Naive thymus-derived CD8-positive, alpha-beta T cell (primary cell): ENCODE data around the gene HCST. TPM values are rescaled to one million over a fixed set of nuclear protein-coding genes. Genes with fewer than 3 reads are reported as not detected.
"Not testable (repeated sequence)": the region's sequence is repeated elsewhere in the genome, so short reads cannot be mapped to it uniquely, and the experiment has no call there.

Experiments used
- ATAC-seq, 2 donors: fragments of 150-1000 bp; cut with Tn5 transposase in 1 of 2; sonication (Bioruptor Pico), chemical (Tn5 transposase) in 1 of 2; 1 replicate in 1 of 2; 2 replicates in 1 of 2; pipeline ENCODE4 v1.10.0; 2021; ENCODE audit warnings: mild to moderate bottlenecking in 2 of 2, moderate library complexity in 2 of 2
- POLR2A ChIA-PET: fragments of 350-600 bp; sonication (Branson Sonifier 250); formaldehyde crosslinking; loops from one replicate; lab custom pipeline; 2021; ENCODE audit warnings: antibody characterized with exemption; lab: Charles Lee
- DNase-seq, 10 donors: peaks; one replicate each; pipeline versions ENCODE4 v3.0.0 to v3.0.0-alpha.2; 2020 to 2022
- H3K27ac Mint-ChIP-seq, 10 donors: one replicate each; pipeline ENCODE4 v1.8.0; 2020 to 2022; ENCODE audit warnings: mild to moderate bottlenecking in 10 of 10, mixed read lengths in 10 of 10, moderate library complexity in 4 of 10, inconsistent platforms in 1 of 10
- H3K27me3 Mint-ChIP-seq, 5 donors: one replicate each; pipeline ENCODE4 v1.8.0; 2021 to 2022; ENCODE audit warnings: mixed read lengths in 5 of 5
- H3K36me3 Mint-ChIP-seq, 3 donors: one replicate each; pipeline ENCODE4 v1.8.0; 2020 to 2022; ENCODE audit warnings: mixed read lengths in 3 of 3, mild to moderate bottlenecking in 2 of 3, inconsistent platforms in 1 of 3
- H3K4me1 Mint-ChIP-seq, 4 donors: one replicate each; pipeline ENCODE4 v1.8.0; 2021 to 2022; ENCODE audit warnings: mixed read lengths in 4 of 4
- H3K4me3 Mint-ChIP-seq, 10 donors: one replicate each; pipeline ENCODE4 v1.8.0; 2020 to 2022; ENCODE audit warnings: mild to moderate bottlenecking in 10 of 10, mixed read lengths in 10 of 10, moderate library complexity in 6 of 10, inconsistent platforms in 1 of 10
- H3K9me3 Mint-ChIP-seq, 9 donors: one replicate each; pipeline ENCODE4 v1.8.0; 2020 to 2022; ENCODE audit warnings: mixed read lengths in 9 of 9, mild to moderate bottlenecking in 3 of 9, inconsistent platforms in 1 of 9, moderate library complexity in 1 of 9
- polyA plus RNA-seq, 3 donors: library from polyadenylated mRNA; unstranded; fragments of 300-500 nt; fragmentation: Illumina TruSeq; gene quantifications; one replicate each; pipeline ENCODE4 v1.2.3, GENCODE V29; 2021
- total RNA-seq, 8 experiments: library from RNA in 2 of 8; stranded (reverse) in 2 of 8; gene quantifications; one replicate each; pipeline ENCODE4 v1.2.3 and lab custom pipeline; 2021 to 2026

The HCST gene
- total and polyA plus RNA-seq, 5 experiments from 2014 or later = 85.7 to 1,751 (median 1,254) TPM

DNA sequence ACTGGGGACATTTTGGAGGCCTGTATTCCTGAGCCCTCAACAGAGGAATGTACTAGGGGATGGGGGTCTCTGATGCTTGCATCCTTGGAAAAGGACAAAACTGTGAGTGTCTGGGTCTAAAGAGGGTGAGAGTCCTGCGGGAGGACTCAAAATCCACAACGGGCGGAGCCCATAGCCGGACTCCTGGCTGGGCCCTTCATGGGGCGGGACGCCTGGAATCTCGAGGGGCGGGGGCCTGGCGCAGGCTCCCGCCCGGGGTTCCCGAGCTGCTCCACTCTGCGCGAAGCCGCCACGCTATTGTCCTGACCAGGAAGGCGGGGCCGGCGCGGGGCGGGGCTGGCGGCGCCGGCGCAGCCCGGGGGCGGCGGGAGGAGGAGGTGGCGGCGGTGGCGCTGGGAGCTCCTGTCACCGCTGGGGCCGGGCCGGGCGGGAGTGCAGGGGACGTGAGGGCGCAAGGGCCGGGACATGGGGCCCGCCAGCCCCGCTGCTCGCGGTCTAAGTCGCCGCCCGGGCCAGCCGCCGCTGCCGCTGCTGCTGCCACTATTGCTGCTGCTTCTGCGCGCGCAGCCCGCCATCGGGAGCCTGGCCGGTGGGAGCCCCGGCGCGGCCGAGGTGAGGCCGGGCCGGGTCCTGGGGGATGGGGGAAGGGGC, 34.0 kb upstream of the HCST start, which contains the start of gene APLP1:
Gene APLP1, plus strand, starts transcription at position 403 of the 651 bp plus-strand sequence. Its CDS starts 63 bp downstream, at position 466.
- no peak within 1 kb of the TSS for H3K27ac Mint-ChIP-seq
- DNase-seq (peak in 8 of 10 donors; percentile 27 to 61 (median 44)), ATAC-seq (peak; percentile 65 to 82)
- POLR2A ChIA-PET = no interaction called here
- H3K4me3 Mint-ChIP-seq = peak within 1 kb of the TSS; percentile 59 to 76 (median 68)
- H3K36me3 Mint-ChIP-seq = peaks cover 0 to 2% (median 0%) of the 10 kb centered on the region in 3 donors
- H3K4me1 Mint-ChIP-seq = peaks cover 14 to 32% (median 17%) of the 10 kb centered on the region in 4 donors
- peaks cover 10 to 75% (median 48%) of the 10 kb centered on the region in 5 donors for H3K27me3 Mint-ChIP-seq
- H3K9me3 Mint-ChIP-seq = no peaks in the 10 kb centered on the region

DNA sequence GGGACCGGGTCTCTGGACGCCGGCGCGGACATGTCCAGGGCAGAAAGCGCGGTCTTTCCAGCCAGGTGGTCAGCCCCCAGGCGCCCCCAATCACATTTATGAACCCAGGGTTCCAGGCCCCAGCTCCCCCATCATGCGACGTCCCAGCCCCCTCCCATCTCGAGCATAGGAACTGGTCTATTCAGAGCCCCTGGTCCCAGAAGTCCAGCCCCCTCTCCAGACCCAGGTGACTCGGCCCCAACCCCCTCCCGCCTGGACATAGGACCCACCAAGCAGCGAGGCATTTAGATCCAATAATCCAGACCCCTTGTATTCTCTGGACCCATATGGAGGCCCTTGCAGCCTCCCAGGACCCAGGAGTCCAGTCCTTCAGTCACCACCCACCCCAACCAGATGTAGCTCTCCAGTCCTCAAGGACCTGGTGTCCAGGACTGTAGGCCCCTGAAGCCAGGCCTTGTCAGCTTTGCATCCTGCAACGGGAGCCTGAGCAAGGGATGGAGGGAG, 33.5 kb upstream of the HCST start:
- POLR2A ChIA-PET = no interaction called here
- Mint-ChIP-seq H3K4me1 (peaks cover 14 to 32% (median 17%) of the 10 kb centered on the region in 4 donors), H3K4me3 (peak overlapping the region; percentile 59 to 76 (median 68)), H3K9me3 (no peaks in the 10 kb centered on the region), H3K36me3 (peaks cover 0 to 2% (median 0%) of the 10 kb centered on the region in 3 donors), H3K27ac (no peak overlapping the region), H3K27me3 (peaks cover 10 to 80% (median 52%) of the 10 kb centered on the region in 5 donors)
- no peak for ATAC-seq
- peak in 1 of 10 donors; percentile 15 for DNase-seq

DNA sequence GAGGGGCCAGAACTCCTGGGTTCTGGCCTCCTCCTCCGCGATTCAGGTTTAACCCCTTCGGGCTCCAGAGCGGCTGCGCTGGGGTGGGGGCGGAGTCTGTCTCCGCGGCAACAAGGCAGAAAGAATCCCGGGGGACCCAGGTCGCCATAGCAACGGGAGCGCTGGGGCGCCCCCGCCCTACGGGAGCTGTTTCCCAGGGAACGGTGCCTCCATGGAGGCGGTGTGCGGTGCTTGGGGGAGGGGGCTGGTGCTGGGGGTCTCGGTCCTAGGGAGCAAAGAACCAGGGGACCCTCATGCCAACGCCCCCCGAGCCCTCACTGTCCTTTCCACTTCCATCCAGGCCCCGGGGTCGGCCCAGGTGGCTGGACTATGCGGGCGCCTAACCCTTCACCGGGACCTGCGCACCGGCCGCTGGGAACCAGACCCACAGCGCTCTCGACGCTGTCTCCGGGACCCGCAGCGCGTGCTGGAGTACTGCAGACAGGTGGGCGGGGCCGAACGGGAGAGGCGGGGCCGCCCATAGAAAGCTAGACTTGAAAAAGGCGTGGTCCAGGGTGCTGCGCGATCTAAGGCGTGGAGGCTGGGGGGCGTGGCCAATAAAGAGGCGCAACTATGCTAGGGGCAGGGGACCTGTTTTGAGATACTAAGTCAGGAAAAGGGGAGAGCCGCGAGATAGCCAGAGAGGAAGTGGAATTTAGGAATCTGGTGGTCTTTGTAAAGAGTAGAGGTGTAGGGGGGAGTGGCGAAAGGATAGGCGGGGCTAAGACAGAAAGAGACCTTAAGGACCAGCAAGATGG, 32.8 kb upstream of the HCST start:
- POLR2A ChIA-PET = interaction anchor here (0.6 kb wide), 1 partner anchor 16 kb away, joined by 4 read pairs; no protein-coding TSS in a partner anchor
- H3K9me3 Mint-ChIP-seq = no peaks in the 10 kb centered on the region
- peaks cover 10 to 85% (median 56%) of the 10 kb centered on the region in 5 donors for H3K27me3 Mint-ChIP-seq
- ATAC-seq = peak; percentile 86 to 95
- H3K27ac Mint-ChIP-seq = peak overlapping the region in 3 of 10 donors; percentile 44 to 75 (median 63)
- H3K36me3 Mint-ChIP-seq = peaks cover 0 to 2% (median 0%) of the 10 kb centered on the region in 3 donors
- peaks cover 14 to 32% (median 17%) of the 10 kb centered on the region in 4 donors for H3K4me1 Mint-ChIP-seq
- peak; percentile 50 to 85 (median 78) for DNase-seq
- peak overlapping the region; percentile 61 to 88 (median 78) for H3K4me3 Mint-ChIP-seq

DNA sequence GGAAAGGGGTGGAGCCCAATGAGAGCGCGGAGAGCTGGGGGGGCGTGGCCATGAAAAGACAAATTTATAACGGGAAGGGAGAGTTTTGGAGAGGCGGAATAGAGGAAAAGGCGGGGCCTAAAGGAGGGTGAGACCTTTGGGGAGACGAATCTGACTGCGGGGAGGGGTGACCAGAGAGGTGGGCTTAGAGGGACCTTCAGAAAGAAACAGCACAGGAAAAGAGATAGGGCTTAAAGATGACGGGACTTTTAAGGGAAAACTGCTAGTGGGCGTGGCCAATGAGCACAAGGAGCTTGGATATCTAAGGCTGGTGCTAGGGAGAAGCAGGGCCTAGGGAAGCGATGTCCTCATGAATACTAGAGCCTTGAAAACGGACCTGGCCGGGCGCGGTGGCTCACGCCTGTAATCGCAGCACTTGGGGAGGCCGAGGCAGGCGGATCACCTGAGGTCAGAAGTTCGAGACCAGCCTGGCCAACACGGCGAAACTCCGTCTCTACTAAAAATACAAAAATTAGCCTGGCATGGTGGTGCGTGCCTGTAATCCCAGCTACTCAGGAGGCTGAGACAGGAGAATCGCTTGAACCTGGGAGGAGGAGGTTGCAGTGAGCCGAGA, 32.1 kb upstream of the HCST start:
- peaks cover 14 to 32% (median 17%) of the 10 kb centered on the region in 4 donors for H3K4me1 Mint-ChIP-seq
- POLR2A ChIA-PET, H3K36me3 Mint-ChIP-seq, ATAC-seq, H3K9me3 Mint-ChIP-seq: not testable (repeated sequence)
- H3K4me3 Mint-ChIP-seq = peak overlapping the region; percentile 61 to 88 (median 78)
- peak in 1 of 10 donors; percentile 32 for DNase-seq
- H3K27me3 Mint-ChIP-seq = peaks cover 12 to 85% (median 55%) of the 10 kb centered on the region in 5 donors
- peak overlapping the region in 4 of 10 donors; percentile 44 to 75 (median 68) for H3K27ac Mint-ChIP-seq

- H3K9me3 Mint-ChIP-seq = no peaks in the 10 kb centered on the region
- H3K27me3 Mint-ChIP-seq = peaks cover 9 to 83% (median 49%) of the 10 kb centered on the region in 5 donors
- peaks cover 14 to 32% (median 17%) of the 10 kb centered on the region in 4 donors for H3K4me1 Mint-ChIP-seq
- ATAC-seq = no peak
- POLR2A ChIA-PET = no interaction called here
- no peak overlapping the region for H3K4me3 Mint-ChIP-seq
- H3K36me3 Mint-ChIP-seq = peaks cover 0 to 2% (median 0%) of the 10 kb centered on the region in 3 donors
- peak in 1 of 10 donors; percentile 30 for DNase-seq
- peak overlapping the region in 1 of 10 donors; percentile 19 for H3K27ac Mint-ChIP-seq
Measured at GRCh38 chr19:35870798-35871197, 31.5 kb upstream of the HCST start.

GRCh38 chr19:35871611-35872010, 30.7 kb upstream of the HCST start:
- peak overlapping the region in 1 of 10 donors; percentile 51 for H3K27ac Mint-ChIP-seq
- H3K9me3 Mint-ChIP-seq = no peaks in the 10 kb centered on the region
- DNase-seq (peak in 1 of 10 donors; percentile 46), ATAC-seq (no peak)
- H3K4me1 Mint-ChIP-seq = peaks cover 12 to 32% (median 17%) of the 10 kb centered on the region in 4 donors
- peaks cover 13 to 84% (median 50%) of the 10 kb centered on the region in 5 donors for H3K27me3 Mint-ChIP-seq
- peaks cover 0 to 2% (median 2%) of the 10 kb centered on the region in 3 donors for H3K36me3 Mint-ChIP-seq
- POLR2A ChIA-PET = no interaction called here
- H3K4me3 Mint-ChIP-seq = no peak overlapping the region

DNA sequence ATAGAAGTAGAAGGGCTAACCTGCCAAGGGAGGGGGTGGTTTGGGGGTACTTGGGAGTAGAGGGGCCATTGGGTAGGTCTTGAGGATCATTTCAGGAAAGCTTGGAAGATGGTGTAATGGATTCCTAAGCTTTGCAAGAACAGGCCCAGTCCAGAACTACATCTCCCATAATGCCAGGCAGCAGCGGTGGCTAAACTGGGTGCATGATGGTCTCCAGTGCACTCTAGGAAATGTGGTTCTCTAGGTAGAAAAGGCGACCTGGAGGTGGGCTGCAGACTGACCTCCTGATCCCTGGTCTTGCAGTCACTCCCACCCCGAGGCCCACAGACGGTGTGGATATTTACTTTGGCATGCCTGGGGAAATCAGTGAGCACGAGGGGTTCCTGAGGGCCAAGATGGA, 30.1 kb upstream of the HCST start:
- Mint-ChIP-seq H3K9me3 (no peaks in the 10 kb centered on the region), H3K36me3 (peaks cover 0 to 2% (median 2%) of the 10 kb centered on the region in 3 donors), H3K27me3 (peaks cover 13 to 86% (median 50%) of the 10 kb centered on the region in 5 donors), H3K4me3 (no peak overlapping the region), H3K4me1 (peaks cover 12 to 32% (median 17%) of the 10 kb centered on the region in 4 donors), H3K27ac (peak overlapping the region in 1 of 10 donors; percentile 51)
- POLR2A ChIA-PET = no interaction called here
- ATAC-seq (no peak), DNase-seq (no peak)

DNA sequence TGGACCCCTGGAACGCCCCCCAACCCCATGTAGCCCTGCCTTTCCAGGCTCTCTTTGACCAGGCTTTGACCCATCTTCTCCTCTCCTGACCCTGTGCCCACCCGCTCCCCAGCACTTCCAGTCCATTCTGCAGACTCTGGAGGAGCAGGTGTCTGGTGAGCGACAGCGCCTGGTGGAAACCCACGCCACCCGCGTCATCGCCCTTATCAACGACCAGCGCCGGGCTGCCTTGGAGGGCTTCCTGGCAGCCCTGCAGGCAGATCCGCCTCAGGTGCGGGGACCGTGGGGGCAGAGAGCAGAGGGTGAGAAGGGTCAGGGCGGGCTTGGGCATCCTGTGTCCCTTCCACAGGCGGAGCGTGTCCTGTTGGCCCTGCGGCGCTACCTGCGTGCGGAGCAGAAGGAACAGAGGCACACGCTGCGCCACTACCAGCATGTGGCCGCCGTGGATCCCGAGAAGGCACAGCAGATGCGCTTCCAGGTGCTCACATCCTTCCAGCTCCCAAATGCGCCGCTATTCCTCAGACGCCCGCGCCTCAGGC, 27.9 kb upstream of the HCST start:
- ATAC-seq = no peak
- Mint-ChIP-seq H3K4me1 (peaks cover 8 to 16% (median 10%) of the 10 kb centered on the region in 4 donors), H3K4me3 (no peak overlapping the region), H3K27ac (no peak overlapping the region), H3K9me3 (peaks cover 0 to under 1% (median 0%) of the 10 kb centered on the region in 9 donors), H3K36me3 (peaks cover 0 to 2% (median 2%) of the 10 kb centered on the region in 3 donors), H3K27me3 (peaks cover 16 to 92% (median 56%) of the 10 kb centered on the region in 5 donors)
- no peak for DNase-seq
- POLR2A ChIA-PET = no interaction called here

DNA sequence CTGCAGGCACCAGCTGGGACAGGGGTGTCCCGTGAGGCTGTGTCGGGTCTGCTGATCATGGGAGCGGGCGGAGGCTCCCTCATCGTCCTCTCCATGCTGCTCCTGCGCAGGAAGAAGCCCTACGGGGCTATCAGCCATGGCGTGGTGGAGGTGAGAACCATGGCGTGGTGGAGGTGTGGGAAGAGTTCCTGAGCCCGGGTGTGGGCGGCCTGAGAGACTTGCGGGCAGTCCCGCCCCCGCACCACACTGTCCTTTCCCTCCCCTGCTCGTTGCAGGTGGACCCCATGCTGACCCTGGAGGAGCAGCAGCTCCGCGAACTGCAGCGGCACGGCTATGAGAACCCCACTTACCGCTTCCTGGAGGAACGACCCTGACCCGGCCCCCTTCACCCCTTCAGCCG, 23.3 kb upstream of the HCST start:
- ATAC-seq (no peak), DNase-seq (no peak)
- peaks cover 11 to 60% (median 33%) of the 10 kb centered on the region in 5 donors for H3K27me3 Mint-ChIP-seq
- H3K9me3 Mint-ChIP-seq = peaks cover 0 to 3% (median 0%) of the 10 kb centered on the region in 9 donors
- POLR2A ChIA-PET = interaction anchor here (0.7 kb wide), 1 partner anchor 74 kb away, joined by 3 read pairs; no protein-coding TSS in a partner anchor
- peaks cover 5 to 17% (median 11%) of the 10 kb centered on the region in 4 donors for H3K4me1 Mint-ChIP-seq
- no peak overlapping the region for H3K27ac Mint-ChIP-seq
- H3K4me3 Mint-ChIP-seq = no peak overlapping the region
- H3K36me3 Mint-ChIP-seq = peaks cover 0 to 2% (median 0%) of the 10 kb centered on the region in 3 donors

DNA sequence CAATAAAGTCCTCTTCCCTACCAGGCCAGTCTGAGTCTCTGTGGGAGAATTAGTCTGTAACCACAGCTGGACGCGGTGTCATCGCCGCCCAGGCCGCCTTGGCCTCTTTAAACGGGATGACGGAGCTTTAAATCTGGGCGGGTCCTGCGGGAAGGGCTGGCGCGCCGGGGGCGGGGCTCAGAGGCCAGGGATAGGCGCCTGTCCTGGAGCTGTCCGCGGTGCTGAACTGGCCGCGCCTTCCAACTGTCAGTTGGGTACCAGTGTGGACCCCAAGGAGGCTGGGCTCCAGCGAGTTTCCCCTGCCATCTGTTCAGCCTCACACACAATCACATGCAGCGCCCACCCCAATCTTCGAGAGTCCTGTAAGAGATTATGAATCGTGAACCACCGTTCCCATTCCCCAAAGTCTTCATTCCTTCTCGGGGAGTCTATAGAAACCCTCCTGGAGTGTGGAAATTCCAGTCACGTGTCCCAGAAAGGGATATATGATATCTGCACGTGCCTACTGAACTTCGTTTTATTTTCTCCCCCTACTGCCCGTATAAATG, 22.5 kb upstream of the HCST start:
- POLR2A ChIA-PET = interaction anchor here (0.7 to 4.8 kb wide), 3 partner anchors 21 to 73 kb away, joined by 3 to 58 read pairs (median 8); partner anchors contain the start of gene NFKBID
- H3K27me3 Mint-ChIP-seq = peaks cover 10 to 52% (median 29%) of the 10 kb centered on the region in 5 donors
- ATAC-seq (peak; percentile 64 to 70), DNase-seq (peak; percentile 48 to 87 (median 60))
- H3K9me3 Mint-ChIP-seq = peaks cover 0 to 3% (median 0%) of the 10 kb centered on the region in 9 donors
- H3K36me3 Mint-ChIP-seq = peaks cover 0 to 2% (median 0%) of the 10 kb centered on the region in 3 donors
- peak overlapping the region in 1 of 10 donors; percentile 75 for H3K27ac Mint-ChIP-seq
- peaks cover 5 to 17% (median 11%) of the 10 kb centered on the region in 4 donors for H3K4me1 Mint-ChIP-seq
- no peak overlapping the region for H3K4me3 Mint-ChIP-seq
